OCI-M2 (cell line): ENCODE measurements around the gene MORC2.

ENCODE experiments used
- DNase-seq: peaks from one replicate; lab custom pipeline; 2025; ENCODE audit not compliant: unreplicated experiment; lab: John Stamatoyannopoulos, UW

The MORC2 gene

DNA sequence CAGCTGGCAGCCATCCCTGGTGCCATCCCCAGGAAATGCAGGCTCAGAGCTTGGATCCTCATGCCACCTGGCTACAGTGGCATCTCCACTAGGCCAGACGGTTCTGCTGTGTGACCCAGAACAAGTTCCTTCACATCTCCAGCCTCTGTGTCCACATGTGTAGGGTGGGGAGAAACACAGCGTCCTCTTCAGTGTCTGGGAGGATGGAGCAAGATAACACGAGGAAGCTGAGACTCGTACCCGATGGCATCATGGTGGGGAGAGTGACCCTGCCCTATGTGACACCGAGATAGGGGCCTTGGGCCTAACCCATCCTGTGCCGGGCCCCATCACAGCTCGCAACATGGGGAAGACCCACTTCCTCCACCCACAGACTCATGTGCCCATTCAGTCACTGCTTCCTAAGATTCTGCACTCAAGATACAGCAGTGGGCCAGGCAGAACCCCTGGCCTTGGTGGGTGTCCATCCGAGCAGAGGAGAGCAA lies 78.5 kb downstream of the MORC2 start:
- no peak for DNase-seq

GRCh38 chr22:30889268-30889995 lies 79.1 kb downstream of the MORC2 start:
- DNase-seq: no peak

GRCh38 chr22:30887861-30888260 lies 80.7 kb downstream of the MORC2 start:
- no peak for DNase-seq

DNA sequence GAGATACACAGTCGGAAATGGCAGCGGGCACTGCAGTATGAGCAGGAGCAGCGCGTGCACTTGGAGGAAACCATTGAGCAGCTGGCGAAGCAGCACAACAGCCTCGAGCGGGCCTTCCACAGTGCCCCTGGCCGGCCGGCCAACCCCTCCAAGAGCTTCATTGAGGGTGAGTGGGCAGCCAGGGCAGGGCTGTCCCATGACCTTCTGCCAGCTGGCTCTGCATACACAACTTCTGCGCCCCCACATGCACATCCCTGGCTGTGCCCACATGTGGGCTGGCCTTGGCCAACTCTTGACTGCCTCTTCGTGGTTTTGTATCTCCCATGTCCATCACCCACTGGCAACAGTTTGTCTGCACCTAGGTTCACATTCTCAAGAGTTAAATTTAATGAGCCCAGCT lies 81.1 kb downstream of the MORC2 start:
- no peak for DNase-seq

DNA sequence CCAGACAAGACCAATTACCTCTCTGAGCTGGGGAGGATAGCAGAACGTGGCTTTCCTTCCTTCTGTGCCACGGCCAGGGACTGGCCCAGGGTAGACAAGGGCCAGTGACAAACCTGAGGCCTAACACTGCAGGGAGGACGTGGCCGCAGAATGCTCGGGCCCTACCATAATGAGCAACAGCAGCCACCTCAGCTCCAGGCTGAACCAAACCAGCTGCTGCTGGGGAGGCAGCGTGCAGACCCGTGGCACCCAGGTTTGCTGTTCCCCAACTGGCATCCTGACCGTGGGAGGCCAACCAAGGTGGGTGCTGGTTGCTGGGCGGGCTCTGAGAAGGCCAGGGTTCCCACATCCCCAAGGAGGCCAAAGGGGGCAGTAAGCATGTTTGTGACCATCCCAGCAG lies 83.0 kb downstream of the MORC2 start:
- no peak for DNase-seq

DNA sequence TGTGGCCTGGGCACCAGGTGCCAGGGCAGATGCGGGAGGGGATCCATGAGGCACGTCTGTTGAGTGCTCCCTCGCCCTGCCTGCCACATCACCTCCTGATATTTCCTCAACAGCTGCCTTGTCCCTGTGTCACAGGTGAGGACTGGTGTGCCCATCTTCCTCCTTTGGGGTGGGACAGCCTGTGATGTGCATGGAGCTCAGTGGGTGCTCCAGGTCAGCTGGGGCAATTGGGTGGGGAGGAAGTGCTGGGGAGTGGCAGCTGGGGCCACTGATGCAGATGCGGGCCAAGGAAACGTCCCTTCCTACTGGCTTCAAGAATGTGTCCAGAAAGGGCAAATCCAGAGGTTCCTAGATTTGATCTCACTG lies 83.6 kb downstream of the MORC2 start:
- no peak for DNase-seq

DNA sequence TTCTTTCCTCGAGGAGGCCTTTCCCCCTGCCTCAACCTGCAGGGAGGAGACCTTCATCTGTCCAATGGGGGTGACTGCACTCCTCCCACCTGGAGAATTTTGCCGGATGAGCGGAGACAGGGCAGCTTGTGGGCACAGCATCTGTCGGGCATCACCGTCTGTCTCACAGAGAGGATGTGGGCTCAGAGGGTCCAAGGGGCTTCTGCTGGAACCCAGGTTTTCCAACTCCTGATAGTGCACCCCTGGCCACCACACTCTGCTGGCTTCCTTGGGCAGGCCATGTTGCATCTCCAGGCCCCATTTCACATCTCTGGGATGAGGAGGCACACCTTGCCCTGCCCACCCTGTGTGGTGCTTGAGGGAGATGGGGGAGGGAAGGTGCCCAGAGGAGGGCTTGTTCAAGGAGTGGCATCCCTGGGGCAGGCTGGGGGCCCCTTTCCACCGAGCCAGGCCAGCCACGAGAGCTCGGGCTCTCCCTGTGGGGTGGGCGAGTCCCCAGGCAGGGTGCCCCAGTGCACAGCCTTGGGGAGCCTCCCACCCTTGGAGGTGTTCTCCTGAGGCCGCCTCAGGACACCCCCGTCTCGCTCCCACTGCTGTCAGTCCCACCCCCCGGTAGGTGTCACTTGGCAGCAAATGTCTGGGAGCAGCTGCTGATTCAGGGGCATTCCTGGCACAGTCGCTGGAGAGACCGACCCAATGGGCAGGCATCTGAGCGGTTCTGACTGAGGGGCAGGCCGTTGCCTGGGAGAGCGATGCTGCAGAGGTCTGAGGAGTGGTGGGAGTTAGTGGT lies 84.2 kb downstream of the MORC2 start:
- no peak for DNase-seq

- no peak for DNase-seq
Observed at GRCh38 chr22:30883586-30884145, 84.9 kb downstream of the MORC2 start.

GRCh38 chr22:30882974-30883533 lies 85.5 kb downstream of the MORC2 start:
- no peak for DNase-seq

GRCh38 chr22:30882184-30882717 lies 86.3 kb downstream of the MORC2 start:
- no peak for DNase-seq

- DNase-seq: peak; percentile 24
Observed at GRCh38 chr22:30881361-30882183, 87.0 kb downstream of the MORC2 start.

DNA sequence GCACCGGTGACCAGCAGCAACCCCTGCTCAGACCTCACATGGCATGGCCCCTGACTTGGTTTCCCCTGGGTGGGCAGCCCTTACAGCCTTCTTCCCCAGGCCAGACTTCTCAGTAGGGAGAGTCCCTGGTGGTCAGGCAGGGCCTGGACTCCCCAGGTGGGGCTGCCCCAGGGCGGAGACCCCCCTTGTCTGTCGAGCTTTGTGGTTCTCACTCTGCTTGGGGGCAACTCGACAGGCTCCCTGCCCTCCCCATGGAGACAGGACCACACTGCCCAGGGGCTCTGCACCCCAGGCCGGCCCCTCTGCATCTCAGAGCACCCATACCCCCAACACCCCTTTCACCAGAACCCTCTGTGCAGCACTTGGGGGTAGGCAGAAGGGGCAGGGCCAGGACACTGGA lies 87.7 kb downstream of the MORC2 start:
- DNase-seq: no peak

GRCh38 chr22:30880181-30880601 lies 88.4 kb downstream of the MORC2 start:
- no peak for DNase-seq

- DNase-seq: no peak
Observed at GRCh38 chr22:30879415-30879797, 89.2 kb downstream of the MORC2 start.

DNA sequence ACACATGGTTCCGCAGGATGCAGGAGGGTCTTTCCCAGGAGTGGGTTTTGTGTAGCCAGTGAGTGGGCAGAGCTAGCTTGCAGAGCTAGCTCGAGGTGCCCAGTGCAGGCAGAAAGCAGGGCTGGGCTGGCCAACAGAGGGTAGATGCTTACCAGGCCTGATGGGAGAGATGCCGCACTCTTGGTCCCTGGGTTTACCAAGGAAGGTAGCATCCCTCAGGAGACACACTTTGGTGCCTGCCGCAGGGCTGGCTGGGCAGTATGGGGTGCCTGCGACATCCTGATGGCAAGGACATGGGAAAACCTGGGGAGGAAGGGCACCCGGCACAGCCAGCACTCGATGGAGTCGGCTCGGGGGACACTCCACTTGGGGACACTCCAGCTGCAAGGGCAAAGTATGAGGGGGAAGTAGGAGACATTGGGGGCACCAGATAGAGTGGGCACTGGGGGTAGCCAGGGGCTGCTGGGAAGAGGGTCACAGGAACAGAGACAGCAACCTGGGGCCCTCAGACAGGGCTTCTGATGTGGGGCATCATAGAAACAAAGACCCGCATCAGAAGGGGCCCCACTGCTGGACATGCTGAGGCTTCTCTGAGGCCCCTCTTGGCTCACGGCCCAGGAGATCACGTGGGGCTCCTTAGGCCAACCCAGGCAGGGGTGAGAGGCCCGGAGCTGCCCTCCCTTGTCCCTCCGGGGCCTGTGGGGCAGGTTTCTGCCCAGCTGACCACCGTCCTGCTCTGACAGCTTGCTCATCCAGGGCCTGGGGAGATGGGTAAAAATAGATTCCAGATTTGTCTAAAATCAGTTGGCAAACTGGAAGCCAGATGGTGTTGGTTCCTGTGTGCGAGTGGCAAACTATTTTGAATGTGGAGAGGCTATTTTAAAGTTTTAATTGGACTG lies 89.8 kb downstream of the MORC2 start:
- no peak for DNase-seq

DNA sequence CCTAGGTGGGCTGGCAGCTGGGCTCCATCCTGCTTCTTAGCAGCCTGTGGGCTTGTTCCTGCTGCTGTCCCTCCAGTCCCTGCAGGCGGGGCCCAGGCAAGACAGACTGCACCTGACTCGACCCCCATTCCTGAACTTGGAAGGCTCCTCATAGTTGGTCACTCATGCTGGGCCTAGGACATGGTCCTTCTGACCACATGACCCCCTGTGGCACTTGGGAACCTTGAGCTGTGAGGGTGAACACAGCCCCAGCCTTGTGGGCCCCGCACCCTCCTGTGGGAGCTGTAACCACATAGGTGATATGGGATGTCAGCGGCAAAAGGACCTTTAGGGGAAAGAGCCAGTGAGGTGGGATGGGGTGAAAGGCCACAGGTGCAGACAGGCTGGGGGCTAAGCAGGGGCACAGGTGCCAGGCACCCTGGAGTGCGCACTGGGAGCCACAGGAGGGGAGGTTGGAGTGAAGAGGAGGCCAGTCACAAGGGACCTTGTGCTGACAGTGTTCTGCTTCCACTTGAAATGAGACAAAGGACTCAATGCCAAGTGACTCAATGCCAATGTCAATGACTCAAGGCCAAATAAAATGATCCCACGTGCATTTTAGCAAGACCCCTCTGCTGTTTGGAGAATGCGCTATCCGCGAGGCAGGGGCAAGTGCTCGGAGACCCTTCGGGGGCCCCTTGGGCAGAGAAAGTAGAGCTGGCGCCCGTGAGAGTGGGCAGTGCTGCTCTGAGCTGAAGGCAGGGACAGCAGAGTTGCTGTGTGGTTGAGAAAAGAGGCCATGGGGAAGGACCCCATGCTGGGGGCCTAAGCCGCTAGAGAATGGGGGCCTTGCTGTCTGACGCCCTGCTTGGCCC lies 90.7 kb downstream of the MORC2 start:
- no peak for DNase-seq

- no peak for DNase-seq
Observed at GRCh38 chr22:30876915-30877553, 91.5 kb downstream of the MORC2 start.

- DNase-seq: no peak
Observed at GRCh38 chr22:30876221-30876751, 92.3 kb downstream of the MORC2 start.
